GM19240 (cell line): ENCODE data around the gene CHST8.

ENCODE experiments used
- DNase-seq: peaks from one replicate; pipeline ENCODE4 v3.0.0; 2011; ENCODE audit warnings: low spot score; ENCODE audit not compliant: insufficient read length

The CHST8 gene

GRCh38 chr19:33730858-33731607 is 109.3 kb downstream of the CHST8 start:
- DNase-seq = no peak

GRCh38 chr19:33731881-33732280 is 110.1 kb downstream of the CHST8 start:
- DNase-seq = no peak

GRCh38 chr19:33734913-33735312 is 113.2 kb downstream of the CHST8 start:
- DNase-seq = no peak

GRCh38 chr19:33736158-33736557 is 114.4 kb downstream of the CHST8 start:
- no peak for DNase-seq

GRCh38 chr19:33736787-33737186 is 115.0 kb downstream of the CHST8 start:
- DNase-seq = no peak

- no peak for DNase-seq
Observed at GRCh38 chr19:33737681-33738371, 116.1 kb downstream of the CHST8 start.

GRCh38 chr19:33740811-33741396 is 119.2 kb downstream of the CHST8 start:
- DNase-seq = no peak

GRCh38 chr19:33745297-33745696 is 123.5 kb downstream of the CHST8 start:
- DNase-seq = no peak

GRCh38 chr19:33746159-33746558 is 124.4 kb downstream of the CHST8 start:
- no peak for DNase-seq

GRCh38 chr19:33747273-33747672 is 125.5 kb downstream of the CHST8 start:
- DNase-seq = no peak

- DNase-seq = no peak
Observed at GRCh38 chr19:33748231-33748630, 126.5 kb downstream of the CHST8 start.

GRCh38 chr19:33749016-33749415 is 127.3 kb downstream of the CHST8 start:
- DNase-seq = no peak

GRCh38 chr19:33749619-33750175 is 127.9 kb downstream of the CHST8 start:
- no peak for DNase-seq

- no peak for DNase-seq
Observed at GRCh38 chr19:33750587-33751435, 129.1 kb downstream of the CHST8 start.

- no peak for DNase-seq
Observed at GRCh38 chr19:33751436-33751770, 129.7 kb downstream of the CHST8 start.

- no peak for DNase-seq
Observed at GRCh38 chr19:33752018-33752800, 130.5 kb downstream of the CHST8 start.

GRCh38 chr19:33752945-33753344 is 131.2 kb downstream of the CHST8 start:
- no peak for DNase-seq

- DNase-seq = no peak
Observed at GRCh38 chr19:33754361-33754760, 132.6 kb downstream of the CHST8 start.

GRCh38 chr19:33755099-33756035 is 133.6 kb downstream of the CHST8 start:
- no peak for DNase-seq

- no peak for DNase-seq
Observed at GRCh38 chr19:33756177-33756576, 134.4 kb downstream of the CHST8 start.
